OCI-LY3 (cell line): ENCODE data around the gene DLK1.

Experiments
- CTCF ChIP-seq: fragments of 200-600, 300-600 bp; sonication (generic); IDR thresholded peaks from 2 replicates; pipeline ENCODE4 v1.5.1; 2014; ENCODE audit warnings: antibody characterized with exemption, low read length, low read depth
- EZH2phosphoT487 ChIP-seq: fragments of 200-600 bp; shearing (Covaris generic); IDR thresholded peaks from 2 replicates; pipeline ENCODE4 v1.6.1; 2018; ENCODE audit warnings: antibody characterized with exemption, mixed run types, low read depth

GRCh38 chr14:100708425-100709288 is 18.0 kb upstream of the DLK1 start:
- TF ChIP-seq CTCF (no peak), EZH2phosphoT487 (no peak)
